NCI-H146 treated with DMSO at 0.1 percent for 48 hours (cell line): ENCODE data around the gene CAB39.
"Not testable (repeated sequence)": the region's sequence is repeated elsewhere in the genome, so short reads cannot be mapped to it uniquely, and the experiment has no call there.

Experiments used
- DNase-seq: peaks from one replicate; lab custom pipeline; 2025; ENCODE audit not compliant: unreplicated experiment; lab: John Stamatoyannopoulos, UW

The CAB39 gene

GRCh38 chr2:230713331-230714135, 891 bp downstream of the CAB39 start:
- peak; percentile 1 for DNase-seq

- DNase-seq: peak; percentile 1
These were observed 1.5 kb downstream of the CAB39 start for GRCh38 chr2:230714136-230714480.

GRCh38 chr2:230715201-230715600, 2.6 kb downstream of the CAB39 start:
- DNase-seq: no peak

- DNase-seq: no peak
These were observed 3.9 kb downstream of the CAB39 start for GRCh38 chr2:230716588-230716987.

GRCh38 chr2:230717600-230717999, 5.0 kb downstream of the CAB39 start:
- no peak for DNase-seq

- DNase-seq: no peak
These were observed 6.7 kb downstream of the CAB39 start for GRCh38 chr2:230719340-230719739.

- no peak for DNase-seq
These were observed 9.1 kb downstream of the CAB39 start for GRCh38 chr2:230721712-230722111.

GRCh38 chr2:230722207-230722885, 9.7 kb downstream of the CAB39 start:
- no peak for DNase-seq

- DNase-seq: no peak
These were observed 10.7 kb downstream of the CAB39 start for GRCh38 chr2:230723363-230723762.

- DNase-seq: not testable (repeated sequence)
These were observed 12.3 kb downstream of the CAB39 start for GRCh38 chr2:230724957-230725356.

- no peak for DNase-seq
These were observed 18.9 kb downstream of the CAB39 start for GRCh38 chr2:230731512-230731911.

- DNase-seq: no peak
These were observed 20.3 kb downstream of the CAB39 start for GRCh38 chr2:230732914-230733401.

- no peak for DNase-seq
These were observed 21.9 kb downstream of the CAB39 start for GRCh38 chr2:230734247-230735175.

- DNase-seq: no peak
These were observed 23.2 kb downstream of the CAB39 start for GRCh38 chr2:230735884-230736283.

GRCh38 chr2:230737300-230737699, 24.7 kb downstream of the CAB39 start:
- no peak for DNase-seq

- DNase-seq: no peak
These were observed 25.2 kb downstream of the CAB39 start for GRCh38 chr2:230737791-230738226.

- DNase-seq: no peak
These were observed 25.8 kb downstream of the CAB39 start for GRCh38 chr2:230738391-230738811.

GRCh38 chr2:230738924-230739323, 26.3 kb downstream of the CAB39 start:
- DNase-seq: peak; percentile 3

- no peak for DNase-seq
These were observed 27.3 kb downstream of the CAB39 start for GRCh38 chr2:230739961-230740360.

GRCh38 chr2:230742781-230743180, 30.1 kb downstream of the CAB39 start:
- DNase-seq: no peak

- no peak for DNase-seq
These were observed 33.6 kb downstream of the CAB39 start for GRCh38 chr2:230746213-230746612.
